Upper lobe of left lung (tissue), 6 donors: ENCODE data around the gene OSBPL2. TPM values are rescaled to one million over a fixed set of nuclear protein-coding genes. Genes with fewer than 3 reads are reported as not detected.

Experiments used
- ATAC-seq, 2 donors: fragments of 200-7000 bp; cut with Tn5 transposase; one replicate each; pipeline ENCODE4 v1.9.1; 2022; ENCODE audit warnings: mild to moderate bottlenecking in 2 of 2, moderate library complexity in 2 of 2; ENCODE audit not compliant: low FRiP score in 2 of 2
- DNase-seq, 2 donors: peaks; one replicate each; pipeline ENCODE4 v3.0.0-alpha.2; 2019 to 2020
- H3K27ac ChIP-seq, 4 donors: fragments of 200-600 bp; sonication (generic); one replicate each; pipeline ENCODE4 v1.5.1; 2016 to 2019
- H3K27me3 ChIP-seq, 4 donors: fragments of 200-600 bp; sonication (generic); one replicate each; pipeline ENCODE4 v1.5.1; 2017 to 2019
- H3K36me3 ChIP-seq, 4 donors: fragments of 200-600 bp; sonication (generic); one replicate each; pipeline ENCODE4 v1.5.1; 2016 to 2019
- H3K4me1 ChIP-seq, 4 donors: fragments of 200-600 bp; sonication (generic); one replicate each; pipeline ENCODE4 v1.5.1; 2018 to 2019
- H3K4me3 ChIP-seq, 4 donors: fragments of 200-600 bp; sonication (generic); one replicate each; pipeline ENCODE4 v1.5.1; 2017 to 2019; ENCODE audit warnings: mild to moderate bottlenecking in 2 of 4, moderate library complexity in 1 of 4
- H3K9me3 ChIP-seq, 4 donors: fragments of 200-600 bp; sonication (generic); one replicate each; pipeline ENCODE4 v1.5.1; 2018 to 2019
- EP300 ChIP-seq, 4 donors: sonication (generic); formaldehyde crosslinking; IDR thresholded peaks; one replicate each; pipeline ENCODE4 v1.5.1; 2017; ENCODE audit warnings: antibody characterized with exemption in 4 of 4, control low read depth in 2 of 4
- POLR2A ChIP-seq, 4 donors: fragments of 450-650 bp; IDR thresholded peaks; one replicate each; pipeline ENCODE4 v1.5.1; 2016 to 2017; ENCODE audit warnings: antibody characterized with exemption in 4 of 4, mild to moderate bottlenecking in 2 of 4
- POLR2AphosphoS5 ChIP-seq, 2 donors: sonication (generic); formaldehyde crosslinking; IDR thresholded peaks; one replicate each; pipeline ENCODE4 v1.5.1; 2017; ENCODE audit warnings: antibody characterized with exemption in 2 of 2
- WGBS, 2 donors: methylation state at CpG; one replicate each; pipeline ENCODE4 v1.1.5; 2017 to 2018; 5-methylcytosine and 5-hydroxymethylcytosine counted together
- total RNA-seq, 6 donors: library from RNA; depleted of rRNA in 4 of 6; stranded (reverse); fragments of >200 nt in 4 of 6; gene quantifications; one replicate each; pipeline versions ENCODE4 v1.1.0 to v1.2.1, GENCODE V29; 2016 to 2021
- TF ChIP-seq, protein P1 (sequence below), 6 experiments: fragments of 450-650 bp in 4 of 6; fragments of 200-600 bp in 2 of 6; sonication (generic) in 2 of 6; IDR thresholded peaks; one replicate each; pipeline ENCODE4 v1.5.1; 2016 to 2019; ENCODE audit warnings: antibody characterized with exemption in 6 of 6
- donor health status: DM: no; HTN: no; CAD: no; lungs with moderate emphysema.
- donor health status: DM: no; HTN: yes; CAD: no; lungs with severe emphysema.

The OSBPL2 gene
- total RNA-seq, 6 donors from 2014 or later, result 35.7 to 65.0 (median 48.0) TPM

DNA sequence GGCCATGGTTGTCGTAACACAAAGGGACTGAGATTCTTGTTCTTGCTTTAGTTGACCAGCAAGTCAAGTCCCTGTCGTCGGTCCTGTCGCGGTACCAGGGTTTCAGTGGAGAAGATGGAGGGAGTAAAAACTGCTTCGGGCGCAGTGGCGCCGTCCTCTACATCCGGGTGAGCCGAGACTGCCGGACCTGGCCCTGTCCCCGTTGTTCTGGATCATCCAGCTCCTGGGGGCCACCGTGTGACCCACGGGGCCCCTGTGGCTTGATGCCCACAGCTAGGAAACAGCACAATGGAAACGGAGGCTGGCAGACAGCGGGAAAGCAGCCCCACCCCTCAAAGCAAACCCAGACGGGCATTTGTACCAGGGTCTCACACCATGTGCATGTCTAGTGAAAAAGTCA, 40.5 kb upstream of the OSBPL2 start:
- Histone ChIP-seq H3K4me1 (no peaks in the 10 kb centered on the region), H3K36me3 (peaks cover 27 to 89% (median 56%) of the 10 kb centered on the region in 4 donors), H3K9me3 (no peaks in the 10 kb centered on the region), H3K4me3 (no peak overlapping the region), H3K27ac (no peak overlapping the region), H3K27me3 (no peaks in the 10 kb centered on the region)
- WGBS, 2 donors, result 94% methylated on average over 18 of the region's 18 CpGs
- ATAC-seq, result no peak
- TF ChIP-seq POLR2A (IDR thresholded peaks at IDR 0.05) (no peak), POLR2AphosphoS5 (IDR thresholded peaks at IDR 0.05) (no peak), EP300 (IDR thresholded peaks at IDR 0.05) (no peak)
- TF ChIP-seq, protein P1, sequence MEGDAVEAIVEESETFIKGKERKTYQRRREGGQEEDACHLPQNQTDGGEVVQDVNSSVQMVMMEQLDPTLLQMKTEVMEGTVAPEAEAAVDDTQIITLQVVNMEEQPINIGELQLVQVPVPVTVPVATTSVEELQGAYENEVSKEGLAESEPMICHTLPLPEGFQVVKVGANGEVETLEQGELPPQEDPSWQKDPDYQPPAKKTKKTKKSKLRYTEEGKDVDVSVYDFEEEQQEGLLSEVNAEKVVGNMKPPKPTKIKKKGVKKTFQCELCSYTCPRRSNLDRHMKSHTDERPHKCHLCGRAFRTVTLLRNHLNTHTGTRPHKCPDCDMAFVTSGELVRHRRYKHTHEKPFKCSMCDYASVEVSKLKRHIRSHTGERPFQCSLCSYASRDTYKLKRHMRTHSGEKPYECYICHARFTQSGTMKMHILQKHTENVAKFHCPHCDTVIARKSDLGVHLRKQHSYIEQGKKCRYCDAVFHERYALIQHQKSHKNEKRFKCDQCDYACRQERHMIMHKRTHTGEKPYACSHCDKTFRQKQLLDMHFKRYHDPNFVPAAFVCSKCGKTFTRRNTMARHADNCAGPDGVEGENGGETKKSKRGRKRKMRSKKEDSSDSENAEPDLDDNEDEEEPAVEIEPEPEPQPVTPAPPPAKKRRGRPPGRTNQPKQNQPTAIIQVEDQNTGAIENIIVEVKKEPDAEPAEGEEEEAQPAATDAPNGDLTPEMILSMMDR (IDR thresholded peaks at IDR 0.05), result no peak
- peak in 1 of 2 donors; percentile 66 for DNase-seq

DNA sequence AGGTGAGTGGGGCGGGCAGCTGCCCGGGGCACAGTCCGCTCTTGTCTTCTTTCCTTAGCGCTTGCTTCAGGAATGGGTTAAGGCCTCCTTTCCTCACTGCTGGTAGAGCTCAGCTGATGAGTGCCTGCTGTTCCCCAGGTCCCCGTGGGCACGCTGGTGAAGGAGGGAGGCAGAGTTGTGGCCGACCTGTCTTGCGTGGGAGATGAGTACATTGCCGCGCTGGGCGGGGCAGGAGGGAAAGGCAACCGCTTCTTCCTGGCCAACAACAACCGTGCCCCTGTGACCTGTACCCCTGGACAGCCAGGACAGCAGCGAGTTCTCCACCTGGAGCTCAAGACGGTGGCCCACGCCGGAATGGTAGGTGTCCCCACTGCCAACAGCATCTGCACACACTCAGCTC, 39.8 kb upstream of the OSBPL2 start:
- TF ChIP-seq POLR2A (IDR thresholded peaks at IDR 0.05) (no peak), EP300 (IDR thresholded peaks at IDR 0.05) (no peak), POLR2AphosphoS5 (IDR thresholded peaks at IDR 0.05) (no peak)
- TF ChIP-seq, protein P1 (IDR thresholded peaks at IDR 0.05), result no peak
- H3K4me1 ChIP-seq, result no peaks in the 10 kb centered on the region
- no peaks in the 10 kb centered on the region for H3K27me3 ChIP-seq
- H3K36me3 ChIP-seq, result peaks cover 27 to 91% (median 58%) of the 10 kb centered on the region in 4 donors
- ATAC-seq, result no peak
- H3K4me3 ChIP-seq, result no peak overlapping the region
- no peaks in the 10 kb centered on the region for H3K9me3 ChIP-seq
- peak in 1 of 2 donors; percentile 47 for DNase-seq
- no peak overlapping the region for H3K27ac ChIP-seq
- 93% methylated on average over 16 to 17 of the region's 17 CpGs for WGBS, 2 donors

DNA sequence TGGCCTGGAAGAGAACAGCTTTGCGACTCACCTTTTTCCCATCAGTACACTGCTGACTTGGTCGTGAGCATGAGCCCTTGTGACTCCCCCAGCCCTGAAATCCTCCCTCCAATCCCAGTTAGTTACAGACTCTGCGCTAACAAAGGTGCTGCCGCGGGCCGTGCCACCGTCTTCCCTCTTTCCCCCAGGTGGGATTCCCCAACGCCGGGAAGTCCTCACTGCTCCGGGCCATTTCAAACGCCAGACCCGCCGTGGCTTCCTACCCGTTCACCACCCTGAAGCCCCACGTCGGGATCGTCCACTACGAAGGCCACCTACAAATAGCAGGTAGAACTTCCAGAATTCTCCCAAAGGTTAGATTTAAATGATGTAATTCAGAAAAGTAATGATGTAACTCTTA, 39.4 kb upstream of the OSBPL2 start:
- TF ChIP-seq POLR2AphosphoS5 (IDR thresholded peaks at IDR 0.05) (no peak), EP300 (IDR thresholded peaks at IDR 0.05) (no peak), POLR2A (IDR thresholded peaks at IDR 0.05) (no peak)
- TF ChIP-seq, protein P1 (IDR thresholded peaks at IDR 0.05), result no peak
- WGBS, 2 donors, result 98 to 99% methylated on average over 16 to 18 of the region's 18 CpGs
- DNase-seq, result peak in 1 of 2 donors; percentile 65

DNA sequence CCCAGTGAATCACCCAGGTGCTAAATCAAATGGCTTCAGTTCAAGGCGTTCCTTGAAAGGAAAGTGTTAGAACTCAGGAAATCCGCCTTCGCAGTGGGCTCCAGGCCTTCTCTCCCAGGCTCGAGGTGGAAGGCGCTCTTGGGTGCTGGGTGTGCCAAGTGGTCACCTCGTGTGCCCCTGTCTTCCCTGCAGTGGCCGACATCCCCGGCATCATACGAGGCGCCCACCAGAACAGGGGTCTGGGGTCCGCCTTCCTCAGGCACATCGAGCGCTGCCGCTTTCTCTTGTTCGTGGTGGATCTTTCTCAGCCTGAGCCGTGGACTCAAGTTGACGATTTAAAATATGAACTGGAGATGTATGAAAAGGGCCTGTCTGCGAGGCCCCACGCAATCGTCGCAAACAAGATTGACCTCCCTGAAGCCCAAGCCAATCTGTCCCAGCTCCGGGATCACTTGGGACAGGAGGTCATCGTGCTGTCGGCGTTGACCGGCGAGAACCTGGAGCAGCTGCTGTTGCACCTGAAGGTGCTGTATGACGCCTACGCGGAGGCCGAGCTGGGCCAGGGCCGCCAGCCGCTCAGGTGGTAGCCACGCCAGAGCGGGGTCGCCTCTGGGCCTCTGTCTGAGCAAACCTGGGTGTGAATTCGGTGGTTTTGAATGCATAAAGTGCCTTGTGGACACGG, 37.7 kb upstream of the OSBPL2 start:
- Histone ChIP-seq H3K4me3 (no peak overlapping the region), H3K36me3 (peaks cover 27 to 77% (median 60%) of the 10 kb centered on the region in 4 donors), H3K4me1 (no peaks in the 10 kb centered on the region), H3K27me3 (no peaks in the 10 kb centered on the region), H3K27ac (no peak overlapping the region), H3K9me3 (no peaks in the 10 kb centered on the region)
- 94 to 97% methylated on average over 21 to 38 of the region's 38 CpGs for WGBS, 2 donors
- ATAC-seq (no peak), DNase-seq (peak in 1 of 2 donors; percentile 70)
- TF ChIP-seq POLR2AphosphoS5 (IDR thresholded peaks at IDR 0.05) (no peak), EP300 (IDR thresholded peaks at IDR 0.05) (no peak), POLR2A (IDR thresholded peaks at IDR 0.05) (no peak)
- TF ChIP-seq, protein P1 (IDR thresholded peaks at IDR 0.05), result no peak

More for the DNA sequence above, 39.4 kb upstream of the OSBPL2 start:
- Histone ChIP-seq H3K27me3 (no peaks in the 10 kb centered on the region), H3K36me3 (peaks cover 27 to 89% (median 60%) of the 10 kb centered on the region in 4 donors), H3K27ac (no peak overlapping the region), H3K4me3 (no peak overlapping the region), H3K4me1 (no peaks in the 10 kb centered on the region), H3K9me3 (no peaks in the 10 kb centered on the region)
- no peak for ATAC-seq
